Caco-2 (cell line): ENCODE results near the gene PRDM10. TPM values are rescaled to one million over a fixed set of nuclear protein-coding genes. Genes with fewer than 3 reads are reported as not detected.

Source experiments
- BruUV-seq: library from RNA; stranded (reverse); fragments of 400-500 nt; replicated peaks from 2 replicates; lab custom pipeline; 2021; lab: Mats Ljungman, UMichigan
- CTCF ChIA-PET: fragments of 300-600 bp; sonication (Branson Sonifier 250); formaldehyde crosslinking; loops from one replicate; lab custom pipeline; 2022; ENCODE audit warnings: antibody characterized with exemption; lab: Charles Lee
- POLR2A ChIA-PET: fragments of 300-600 bp; sonication (Branson Sonifier 250); formaldehyde crosslinking; loops from one replicate; lab custom pipeline; 2022; ENCODE audit warnings: antibody characterized with exemption; lab: Charles Lee
- DNase-seq, 2 experiments: peaks; one replicate each; pipeline versions ENCODE4 v3.0.0 to v3.0.0-alpha.2; 2020 to 2022
- H3K27me3 ChIP-seq: replicated peaks from 2 replicates; pipeline ENCODE4 v1.6.0; 2011; ENCODE audit warnings: low read length; ENCODE audit not compliant: control insufficient read depth, insufficient read depth
- H3K36me3 ChIP-seq: 2 replicates; pipeline ENCODE4 v1.5.1; 2011; ENCODE audit warnings: low read length; ENCODE audit not compliant: control insufficient read depth, insufficient read depth
- H3K4me1 ChIP-seq: fragments of 250-450 bp; sonication (Bioruptor Pico); 2 replicates; pipeline ENCODE4 v1.5.1; 2020; ENCODE audit warnings: mild to moderate bottlenecking
- H3K4me3 ChIP-seq: 2 replicates; pipeline ENCODE4 v1.5.1; 2011; ENCODE audit warnings: low read depth, mild to moderate bottlenecking, control low read depth, low read length
- H3K9me3 ChIP-seq: fragments of 250-450 bp; sonication (Bioruptor Pico); 2 replicates; pipeline ENCODE4 v1.5.1; 2020; ENCODE audit warnings: mild to moderate bottlenecking, moderate library complexity
- H3K27ac Mint-ChIP-seq: one replicate; pipeline ENCODE4 v1.8.0; 2022; ENCODE audit warnings: mixed read lengths; ENCODE audit not compliant: unreplicated experiment
- H3K27me3 Mint-ChIP-seq: one replicate; pipeline ENCODE4 v1.8.0; 2022; ENCODE audit warnings: mixed read lengths; ENCODE audit not compliant: insufficient read depth, unreplicated experiment
- H3K36me3 Mint-ChIP-seq: one replicate; pipeline ENCODE4 v1.8.0; 2022; ENCODE audit warnings: mild to moderate bottlenecking, mixed read lengths; ENCODE audit not compliant: insufficient read depth, unreplicated experiment
- H3K4me1 Mint-ChIP-seq: one replicate; pipeline ENCODE4 v1.8.0; 2022; ENCODE audit warnings: low read depth, mixed read lengths; ENCODE audit not compliant: unreplicated experiment
- H3K4me3 Mint-ChIP-seq: one replicate; pipeline ENCODE4 v1.8.0; 2022; ENCODE audit warnings: mild to moderate bottlenecking, moderate library complexity, mixed read lengths; ENCODE audit not compliant: unreplicated experiment
- H3K9me3 Mint-ChIP-seq: one replicate; pipeline ENCODE4 v1.8.0; 2022; ENCODE audit warnings: mixed read lengths; ENCODE audit not compliant: unreplicated experiment
- CTCF ChIP-seq, 2 experiments: fragments of 200-600 bp in 1 of 2; IDR thresholded peaks; 1 replicate in 1 of 2; 2 replicates in 1 of 2; pipeline versions ENCODE4 v1.5.1 to v1.8.0; 2011 to 2022; ENCODE audit warnings: antibody characterized with exemption in 1 of 2, control low read depth in 1 of 2, inconsistent platforms in 1 of 2, low read depth in 1 of 2, low read length in 1 of 2, mild to moderate bottlenecking in 1 of 2, moderate library complexity in 1 of 2; ENCODE audit not compliant: insufficient read depth in 1 of 2, severe bottlenecking in 1 of 2, unreplicated experiment in 1 of 2
- intact Hi-C: fragments of 100-400 bp; cut with micrococcal nuclease; formaldehyde crosslinking; loops from one replicate; pipeline ENCODE4 v1.10.0; 2022; ENCODE audit not compliant: unreplicated experiment
- total RNA-seq: library from RNA; stranded (reverse); gene quantifications from 2 replicates; pipeline ENCODE4 v1.2.3, GENCODE V29; 2022

PRDM10 gene
- total RNA-seq, 1 experiment from 2014 or later, result 11.8 TPM

DNA sequence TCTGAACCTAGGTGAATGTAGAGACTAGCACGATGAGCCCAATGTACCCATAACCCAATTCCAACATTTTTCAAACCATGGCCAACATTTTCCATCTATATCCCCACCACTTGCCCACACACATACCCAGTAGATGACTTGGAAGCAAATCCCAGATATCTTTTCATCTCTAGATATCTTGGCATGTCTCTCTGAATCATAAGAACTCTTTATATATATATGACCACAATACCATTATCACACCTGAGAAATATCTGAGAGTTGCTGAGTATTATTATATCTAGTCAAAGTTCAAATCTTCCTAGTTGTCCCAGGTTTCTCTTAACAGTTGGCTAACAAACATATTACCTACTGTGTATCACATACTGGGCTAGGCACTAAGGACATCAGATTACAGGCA lies 69.4 kb downstream of the PRDM10 start:
- BruUV-seq, result no TSS peak
- CTCF ChIA-PET, result no interaction called here
- TF ChIP-seq CTCF (IDR thresholded peaks at IDR 0.05; ENCODE audit: insufficient read depth in 1 of 2, low read depth in 1 of 2, low read length in 1 of 2, severe bottlenecking in 1 of 2, unreplicated experiment in 1 of 2), result no peak
- intact Hi-C loops, result no loop called here
- H3K4me1 ChIP-seq, result peaks cover under 1% of the 10 kb centered on the region; the same call in 1 of the 2 replicates
- POLR2A ChIA-PET, result no interaction called here
- H3K36me3 ChIP-seq, result 0 out of 2 replicates have a peak, but pooled peaks cover 2% of the 10 kb centered on the region
- Mint-ChIP-seq H3K27ac (no peak overlapping the region), H3K4me3 (no peak overlapping the region), H3K4me1 (peaks cover 6% of the 10 kb centered on the region), H3K9me3 (no peaks in the 10 kb centered on the region), H3K27me3 (no peaks in the 10 kb centered on the region), H3K36me3 (peaks cover 6% of the 10 kb centered on the region)
- H3K27me3 ChIP-seq, result no peaks in the 10 kb centered on the region
- DNase-seq, result no peak
- H3K4me3 ChIP-seq, result no peak overlapping the region
- no peaks in the 10 kb centered on the region for H3K9me3 ChIP-seq

DNA sequence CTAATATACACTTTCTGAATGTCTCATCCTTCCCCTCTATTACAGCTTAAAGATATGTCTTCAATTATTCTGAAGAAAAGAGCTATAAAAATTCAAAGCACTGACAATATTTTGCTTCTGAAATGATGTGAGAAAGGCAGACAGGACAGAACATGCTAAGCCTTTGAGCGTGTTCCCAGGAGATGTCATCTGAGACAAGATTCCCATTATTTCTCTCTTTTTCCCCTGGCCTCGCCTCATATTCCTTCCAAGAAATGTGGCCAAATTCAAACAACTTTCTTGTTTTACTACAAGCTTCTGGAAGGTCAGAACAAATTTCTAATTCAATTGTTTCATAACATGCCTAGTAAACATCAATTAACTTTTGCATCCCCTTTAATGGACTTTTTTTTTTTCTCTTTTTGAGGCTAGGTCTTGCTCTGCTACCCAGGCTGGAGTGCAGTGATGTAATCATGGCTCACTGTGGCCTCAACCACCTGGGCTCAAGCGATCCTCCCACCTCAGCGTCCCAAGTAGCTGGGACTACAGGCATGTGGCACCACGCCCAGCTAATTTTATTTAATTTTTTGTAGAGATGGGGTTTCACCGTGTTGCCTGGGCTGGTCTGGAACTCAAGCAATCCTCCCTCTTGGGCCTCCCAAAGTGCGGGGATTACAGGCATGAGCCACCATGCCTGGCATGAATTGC lies 70.1 kb downstream of the PRDM10 start:
- Mint-ChIP-seq H3K36me3 (peaks cover 6% of the 10 kb centered on the region), H3K4me3 (no peak overlapping the region), H3K27ac (no peak overlapping the region), H3K27me3 (no peaks in the 10 kb centered on the region), H3K4me1 (no peaks in the 10 kb centered on the region), H3K9me3 (no peaks in the 10 kb centered on the region)
- Histone ChIP-seq H3K36me3 (0 out of 2 replicates have a peak, but pooled peaks cover 2% of the 10 kb centered on the region), H3K4me1 (no peaks in the 10 kb centered on the region), H3K9me3 (no peaks in the 10 kb centered on the region), H3K4me3 (no peak overlapping the region), H3K27me3 (no peaks in the 10 kb centered on the region)
- BruUV-seq, result no TSS peak
- POLR2A ChIA-PET, result no interaction called here
- no peak for TF ChIP-seq CTCF (IDR thresholded peaks at IDR 0.05; ENCODE audit: insufficient read depth in 1 of 2, low read depth in 1 of 2, low read length in 1 of 2, severe bottlenecking in 1 of 2, unreplicated experiment in 1 of 2)
- CTCF ChIA-PET, result no interaction called here
- no peak for DNase-seq
- intact Hi-C loops, result no loop called here

DNA sequence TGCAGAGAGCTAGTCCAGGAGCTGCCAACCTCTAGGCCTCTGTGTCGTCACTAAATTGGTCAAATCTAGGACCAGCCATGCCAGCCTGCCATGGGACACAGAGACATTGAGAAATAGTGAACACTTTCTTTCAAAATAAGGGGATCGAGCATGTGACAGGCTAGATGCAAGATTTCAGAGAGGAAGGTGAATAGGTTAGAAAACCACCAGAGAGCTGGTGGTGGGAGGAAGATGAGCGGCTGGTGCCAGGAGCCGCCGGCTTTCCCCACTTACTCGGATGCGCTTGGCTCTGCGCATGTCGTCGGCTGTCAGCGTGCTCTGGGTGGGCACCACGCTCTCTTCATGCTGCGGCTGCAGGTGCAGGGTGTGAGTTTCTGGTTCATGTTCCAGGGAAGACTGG lies 71.9 kb downstream of the PRDM10 start:
- ChIA-PET CTCF (interaction anchor here (2.4 kb wide), 1 partner anchor 201 kb away, joined by 11 read pairs; no protein-coding TSS in a partner anchor), POLR2A (interaction anchor here (0.5 to 1.4 kb wide), 2 partner anchors 12 to 108 kb away, joined by 4 to 5 read pairs; no protein-coding TSS in a partner anchor)
- no peaks in the 10 kb centered on the region for H3K4me1 ChIP-seq
- no TSS peak for BruUV-seq
- H3K27me3 ChIP-seq, result no peaks in the 10 kb centered on the region
- no peaks in the 10 kb centered on the region for H3K4me1 Mint-ChIP-seq
- peaks cover 6% of the 10 kb centered on the region for H3K36me3 Mint-ChIP-seq
- intact Hi-C loops, result no loop called here
- H3K9me3 Mint-ChIP-seq, result no peaks in the 10 kb centered on the region
- no peak for DNase-seq
- H3K4me3 ChIP-seq, result no peak overlapping the region
- no peaks in the 10 kb centered on the region for H3K27me3 Mint-ChIP-seq
- no peak for TF ChIP-seq CTCF (IDR thresholded peaks at IDR 0.05; ENCODE audit: insufficient read depth in 1 of 2, low read depth in 1 of 2, low read length in 1 of 2, severe bottlenecking in 1 of 2, unreplicated experiment in 1 of 2)
- H3K27ac Mint-ChIP-seq, result no peak overlapping the region
- H3K4me3 Mint-ChIP-seq, result no peak overlapping the region
- 0 out of 2 replicates have a peak, but pooled peaks cover 2% of the 10 kb centered on the region for H3K36me3 ChIP-seq
- H3K9me3 ChIP-seq, result no peaks in the 10 kb centered on the region
